Caco-2 (cell line): ENCODE data around the gene SLC39A7. TPM values are rescaled to one million over a fixed set of nuclear protein-coding genes. Genes with fewer than 3 reads are reported as not detected.

Source experiments
- BruUV-seq: library from RNA; stranded (reverse); fragments of 400-500 nt; replicated peaks from 2 replicates; lab custom pipeline; 2021; lab: Mats Ljungman, UMichigan
- CTCF ChIA-PET: fragments of 300-600 bp; sonication (Branson Sonifier 250); formaldehyde crosslinking; loops from one replicate; lab custom pipeline; 2022; ENCODE audit warnings: antibody characterized with exemption; lab: Charles Lee
- POLR2A ChIA-PET: fragments of 300-600 bp; sonication (Branson Sonifier 250); formaldehyde crosslinking; loops from one replicate; lab custom pipeline; 2022; ENCODE audit warnings: antibody characterized with exemption; lab: Charles Lee
- DNase-seq, 2 experiments: peaks; one replicate each; pipeline versions ENCODE4 v3.0.0 to v3.0.0-alpha.2; 2020 to 2022
- H3K27me3 ChIP-seq: replicated peaks from 2 replicates; pipeline ENCODE4 v1.6.0; 2011; ENCODE audit warnings: low read length; ENCODE audit not compliant: control insufficient read depth, insufficient read depth
- H3K36me3 ChIP-seq: 2 replicates; pipeline ENCODE4 v1.5.1; 2011; ENCODE audit warnings: low read length; ENCODE audit not compliant: control insufficient read depth, insufficient read depth
- H3K4me1 ChIP-seq: fragments of 250-450 bp; sonication (Bioruptor Pico); 2 replicates; pipeline ENCODE4 v1.5.1; 2020; ENCODE audit warnings: mild to moderate bottlenecking
- H3K4me3 ChIP-seq: 2 replicates; pipeline ENCODE4 v1.5.1; 2011; ENCODE audit warnings: low read depth, mild to moderate bottlenecking, control low read depth, low read length
- H3K9me3 ChIP-seq: fragments of 250-450 bp; sonication (Bioruptor Pico); 2 replicates; pipeline ENCODE4 v1.5.1; 2020; ENCODE audit warnings: mild to moderate bottlenecking, moderate library complexity
- H3K27ac Mint-ChIP-seq: one replicate; pipeline ENCODE4 v1.8.0; 2022; ENCODE audit warnings: mixed read lengths; ENCODE audit not compliant: unreplicated experiment
- H3K27me3 Mint-ChIP-seq: one replicate; pipeline ENCODE4 v1.8.0; 2022; ENCODE audit warnings: mixed read lengths; ENCODE audit not compliant: insufficient read depth, unreplicated experiment
- H3K36me3 Mint-ChIP-seq: one replicate; pipeline ENCODE4 v1.8.0; 2022; ENCODE audit warnings: mild to moderate bottlenecking, mixed read lengths; ENCODE audit not compliant: insufficient read depth, unreplicated experiment
- H3K4me1 Mint-ChIP-seq: one replicate; pipeline ENCODE4 v1.8.0; 2022; ENCODE audit warnings: low read depth, mixed read lengths; ENCODE audit not compliant: unreplicated experiment
- H3K4me3 Mint-ChIP-seq: one replicate; pipeline ENCODE4 v1.8.0; 2022; ENCODE audit warnings: mild to moderate bottlenecking, moderate library complexity, mixed read lengths; ENCODE audit not compliant: unreplicated experiment
- H3K9me3 Mint-ChIP-seq: one replicate; pipeline ENCODE4 v1.8.0; 2022; ENCODE audit warnings: mixed read lengths; ENCODE audit not compliant: unreplicated experiment
- CTCF ChIP-seq, 2 experiments: fragments of 200-600 bp in 1 of 2; IDR thresholded peaks; 1 replicate in 1 of 2; 2 replicates in 1 of 2; pipeline versions ENCODE4 v1.5.1 to v1.8.0; 2011 to 2022; ENCODE audit warnings: antibody characterized with exemption in 1 of 2, control low read depth in 1 of 2, inconsistent platforms in 1 of 2, low read depth in 1 of 2, low read length in 1 of 2, mild to moderate bottlenecking in 1 of 2, moderate library complexity in 1 of 2; ENCODE audit not compliant: insufficient read depth in 1 of 2, severe bottlenecking in 1 of 2, unreplicated experiment in 1 of 2
- intact Hi-C: fragments of 100-400 bp; cut with micrococcal nuclease; formaldehyde crosslinking; loops from one replicate; pipeline ENCODE4 v1.10.0; 2022; ENCODE audit not compliant: unreplicated experiment
- total RNA-seq: library from RNA; stranded (reverse); gene quantifications from 2 replicates; pipeline ENCODE4 v1.2.3, GENCODE V29; 2022

Gene SLC39A7
- total RNA-seq, 1 experiment from 2014 or later = 140 TPM

- no peak for TF ChIP-seq CTCF (IDR thresholded peaks at IDR 0.05; ENCODE audit: insufficient read depth in 1 of 2, low read depth in 1 of 2, low read length in 1 of 2, severe bottlenecking in 1 of 2, unreplicated experiment in 1 of 2)
- H3K4me1 ChIP-seq = no peaks in the 10 kb centered on the region
- Mint-ChIP-seq H3K27ac (no peak overlapping the region), H3K4me1 (peaks cover 8% of the 10 kb centered on the region), H3K27me3 (peaks cover 12% of the 10 kb centered on the region), H3K9me3 (no peaks in the 10 kb centered on the region), H3K4me3 (no peak overlapping the region), H3K36me3 (no peaks in the 10 kb centered on the region)
- no TSS peak for BruUV-seq
- intact Hi-C loops = no loop called here
- no peak overlapping the region for H3K4me3 ChIP-seq
- H3K36me3 ChIP-seq = no peaks in the 10 kb centered on the region
- CTCF ChIA-PET = no interaction called here
- POLR2A ChIA-PET = no interaction called here
- peak in 1 of 2 experiments; percentile 29 for DNase-seq
- H3K27me3 ChIP-seq = no peaks in the 10 kb centered on the region
- H3K9me3 ChIP-seq = no peaks in the 10 kb centered on the region
These were observed 34.3 kb upstream of the SLC39A7 start for GRCh38 chr6:33166363-33166762.

- Histone ChIP-seq H3K4me1 (no peaks in the 10 kb centered on the region), H3K36me3 (no peaks in the 10 kb centered on the region), H3K9me3 (no peaks in the 10 kb centered on the region), H3K4me3 (no peak overlapping the region), H3K27me3 (no peaks in the 10 kb centered on the region)
- Mint-ChIP-seq H3K36me3 (no peaks in the 10 kb centered on the region), H3K4me1 (peaks cover 4% of the 10 kb centered on the region), H3K4me3 (no peak overlapping the region), H3K27ac (no peak overlapping the region), H3K27me3 (peaks cover 12% of the 10 kb centered on the region), H3K9me3 (no peaks in the 10 kb centered on the region)
- intact Hi-C loops = no loop called here
- no peak for DNase-seq
- BruUV-seq = no TSS peak
- ChIA-PET CTCF (no interaction called here), POLR2A (no interaction called here)
- no peak for TF ChIP-seq CTCF (IDR thresholded peaks at IDR 0.05; ENCODE audit: insufficient read depth in 1 of 2, low read depth in 1 of 2, low read length in 1 of 2, severe bottlenecking in 1 of 2, unreplicated experiment in 1 of 2)
These were observed 33.9 kb upstream of the SLC39A7 start for GRCh38 chr6:33166811-33167210.

- no peaks in the 10 kb centered on the region for H3K9me3 ChIP-seq
- no peaks in the 10 kb centered on the region for H3K36me3 ChIP-seq
- ChIA-PET CTCF (no interaction called here), POLR2A (no interaction called here)
- no peak for TF ChIP-seq CTCF (IDR thresholded peaks at IDR 0.05; ENCODE audit: insufficient read depth in 1 of 2, low read depth in 1 of 2, low read length in 1 of 2, severe bottlenecking in 1 of 2, unreplicated experiment in 1 of 2)
- no peak overlapping the region for H3K4me3 Mint-ChIP-seq
- H3K4me1 ChIP-seq = no peaks in the 10 kb centered on the region
- no peak overlapping the region for H3K27ac Mint-ChIP-seq
- no TSS peak for BruUV-seq
- no peak overlapping the region for H3K4me3 ChIP-seq
- intact Hi-C loops = no loop called here
- H3K27me3 Mint-ChIP-seq = peaks cover 12% of the 10 kb centered on the region
- H3K4me1 Mint-ChIP-seq = no peaks in the 10 kb centered on the region
- H3K9me3 Mint-ChIP-seq = no peaks in the 10 kb centered on the region
- no peak for DNase-seq
- H3K27me3 ChIP-seq = no peaks in the 10 kb centered on the region
- H3K36me3 Mint-ChIP-seq = no peaks in the 10 kb centered on the region
These were observed 33.0 kb upstream of the SLC39A7 start for GRCh38 chr6:33167374-33168283.
